Smooth muscle cell of the brain vasculature (primary cell): ENCODE results near the gene PCLO.

Experiments
- DNase-seq: peaks from one replicate; pipeline ENCODE4 v3.0.0-alpha.2; 2012; ENCODE audit warnings: low read depth, low spot score

Gene PCLO

GRCh38 chr7:83162402-83163256 is at the start of gene PCLO:
TSS of gene PCLO (minus strand) at chr7:83162884. CDS start at chr7:83162592, 292 bp downstream.
- no peak for DNase-seq

GRCh38 chr7:83211685-83212084 is 49.0 kb upstream of the PCLO start:
- DNase-seq: no peak

GRCh38 chr7:83210479-83210878 is 47.8 kb upstream of the PCLO start:
- DNase-seq: no peak

GRCh38 chr7:83204715-83205114 is 42.0 kb upstream of the PCLO start:
- DNase-seq: no peak

- DNase-seq: no peak
Measured at GRCh38 chr7:83201355-83201754, 38.7 kb upstream of the PCLO start.

- no peak for DNase-seq
Measured at GRCh38 chr7:83190659-83191389, 28.1 kb upstream of the PCLO start.

- DNase-seq: no peak
Measured at GRCh38 chr7:83178796-83179195, 16.1 kb upstream of the PCLO start.

GRCh38 chr7:83178066-83178465 is 15.4 kb upstream of the PCLO start:
- DNase-seq: no peak

GRCh38 chr7:83173664-83174063 is 11.0 kb upstream of the PCLO start:
- no peak for DNase-seq

- DNase-seq: no peak
Measured at GRCh38 chr7:83166781-83167180, 4.1 kb upstream of the PCLO start.

GRCh38 chr7:83161899-83162401 is 734 bp downstream of the PCLO start:
- DNase-seq: no peak

GRCh38 chr7:83161186-83161585 is 1.5 kb downstream of the PCLO start:
- DNase-seq: no peak

GRCh38 chr7:83159731-83160130 is 3.0 kb downstream of the PCLO start:
- DNase-seq: no peak

GRCh38 chr7:83156006-83156405 is 6.7 kb downstream of the PCLO start:
- DNase-seq: no peak

- no peak for DNase-seq
Measured at GRCh38 chr7:83155407-83155806, 7.3 kb downstream of the PCLO start.

- DNase-seq: no peak
Measured at GRCh38 chr7:83153419-83153818, 9.3 kb downstream of the PCLO start.

- no peak for DNase-seq
Measured at GRCh38 chr7:83150310-83150709, 12.4 kb downstream of the PCLO start.

- DNase-seq: peak; percentile 40
Measured at GRCh38 chr7:83149466-83149865, 13.2 kb downstream of the PCLO start.

GRCh38 chr7:83148776-83149175 is 13.9 kb downstream of the PCLO start:
- peak; percentile 53 for DNase-seq

- DNase-seq: no peak
Measured at GRCh38 chr7:83143107-83143506, 19.6 kb downstream of the PCLO start.

GRCh38 chr7:83142365-83142764 is 20.3 kb downstream of the PCLO start:
- no peak for DNase-seq

GRCh38 chr7:83141927-83142326 is 20.8 kb downstream of the PCLO start:
- no peak for DNase-seq
